SH-SY5Y (cell line): ENCODE results near the gene TANGO2.

Experiments used
- GATA2 ChIP-seq: IDR thresholded peaks from 2 replicates; pipeline ENCODE4 v1.6.1; 2011; ENCODE audit warnings: mild to moderate bottlenecking, low read depth, low read length
- GATA3 ChIP-seq: IDR thresholded peaks from 2 replicates; pipeline ENCODE4 v1.6.1; 2011; ENCODE audit warnings: low read depth, mild to moderate bottlenecking, low read length, moderate library complexity

DNA sequence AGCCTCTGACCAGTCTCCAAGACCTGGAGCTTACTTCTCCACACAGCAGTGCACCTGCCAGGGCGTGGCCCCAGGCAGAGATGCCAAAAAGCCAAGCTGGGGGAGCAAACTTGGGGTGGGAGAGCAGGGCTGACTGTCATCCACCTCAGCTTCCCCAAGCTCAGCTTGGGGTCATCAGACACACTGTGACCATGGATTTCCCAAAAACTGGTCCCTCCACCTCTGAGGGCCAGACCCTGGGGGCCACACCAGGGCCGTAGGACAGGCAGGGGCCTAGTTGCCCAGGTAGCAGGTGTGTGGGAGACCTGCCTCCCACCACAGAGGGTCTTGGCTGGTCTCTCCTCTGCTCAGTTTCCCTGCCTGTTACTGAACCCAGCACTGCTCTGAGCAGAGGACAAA is 34.9 kb upstream of the TANGO2 start:
- TF ChIP-seq GATA2 (no peak), GATA3 (no peak)
